CD4-positive, alpha-beta T cell treated with Interleukin-4 for 4 hours (primary cell): ENCODE data around the gene ZNF384.

ENCODE experiments used
- DNase-seq: peaks from one replicate; pipeline ENCODE4 v3.0.0-alpha.2; 2020

Gene ZNF384

GRCh38 chr12:6653342-6653741 lies 35.8 kb downstream of the ZNF384 start:
- DNase-seq = no peak

GRCh38 chr12:6652391-6652790 lies 36.8 kb downstream of the ZNF384 start:
- no peak for DNase-seq

DNA sequence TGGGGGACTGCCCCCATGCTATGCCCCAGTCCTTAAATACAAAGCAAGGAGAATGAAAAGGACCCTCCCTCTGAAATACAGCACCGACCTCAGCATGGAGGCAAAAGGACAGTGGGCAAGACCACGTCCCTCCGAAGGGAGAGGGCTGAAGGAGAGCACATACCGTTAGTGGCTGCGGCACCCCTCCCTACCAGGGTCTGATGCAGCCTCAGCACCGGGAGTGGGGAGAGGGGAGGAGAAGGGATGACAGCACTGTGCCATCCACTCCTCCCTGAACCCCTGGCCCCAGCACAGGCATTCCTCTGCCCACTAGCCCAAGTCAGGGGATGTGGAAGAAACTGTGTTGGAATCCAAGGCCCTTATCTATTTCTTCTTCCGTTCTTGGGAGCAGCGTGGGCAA lies 38.3 kb downstream of the ZNF384 start:
- DNase-seq = no peak

- DNase-seq = no peak
Measured at GRCh38 chr12:6647083-6647604, 42.0 kb downstream of the ZNF384 start, which contains the start of gene ACRBP. Gene ACRBP (minus strand): TSS chr12:6647432. CDS start chr12:6647366, 66 bp downstream.

GRCh38 chr12:6646276-6647082 lies 42.7 kb downstream of the ZNF384 start:
- DNase-seq = no peak

GRCh38 chr12:6644903-6645302 lies 44.3 kb downstream of the ZNF384 start:
- DNase-seq = no peak

- DNase-seq = no peak
Measured at GRCh38 chr12:6644257-6644596, 44.9 kb downstream of the ZNF384 start.

GRCh38 chr12:6643569-6644256 lies 45.5 kb downstream of the ZNF384 start:
- DNase-seq = no peak

- no peak for DNase-seq
Measured at GRCh38 chr12:6641131-6641530, 48.0 kb downstream of the ZNF384 start.

DNA sequence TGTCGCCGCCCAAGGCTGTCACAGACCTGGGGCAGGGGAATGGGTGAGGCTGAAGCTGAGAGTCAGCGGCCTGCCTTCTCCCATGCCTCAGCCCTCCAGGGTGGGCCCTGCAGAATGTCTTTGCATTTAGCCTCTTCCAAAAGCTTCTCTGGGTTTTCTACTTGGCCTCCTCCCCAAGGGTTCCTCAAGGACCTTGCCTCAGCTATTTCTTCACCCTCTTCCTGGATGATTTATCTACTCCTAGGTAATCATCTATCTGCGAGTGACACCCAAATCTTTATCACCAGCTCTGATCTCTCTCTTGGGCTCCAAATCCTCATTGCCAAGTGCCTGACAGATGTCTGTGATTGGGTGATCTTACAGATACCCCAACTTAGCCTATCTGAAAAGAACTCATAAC lies 48.7 kb downstream of the ZNF384 start:
- no peak for DNase-seq

GRCh38 chr12:6639151-6639801 lies 49.9 kb downstream of the ZNF384 start:
- DNase-seq = no peak

DNA sequence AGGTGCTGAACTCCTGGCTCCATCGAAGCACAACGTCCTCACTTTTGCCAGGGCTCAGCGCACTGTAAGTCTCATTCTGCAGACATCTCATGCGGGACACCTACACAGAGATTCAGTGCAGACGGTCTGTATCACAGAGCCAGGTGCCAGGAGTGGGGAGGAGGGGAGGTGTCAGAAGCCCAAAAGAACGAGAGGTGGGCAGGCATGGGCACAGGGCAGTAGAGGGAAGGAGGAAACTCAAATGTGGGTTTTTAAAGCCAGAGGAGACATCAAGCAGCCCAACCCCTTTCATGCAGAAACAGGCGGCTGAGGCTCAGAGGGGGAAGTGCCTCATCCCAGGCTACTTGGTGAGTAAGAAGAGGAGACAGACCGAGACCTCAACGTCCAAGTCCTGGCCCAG lies 50.9 kb downstream of the ZNF384 start:
- DNase-seq = no peak

DNA sequence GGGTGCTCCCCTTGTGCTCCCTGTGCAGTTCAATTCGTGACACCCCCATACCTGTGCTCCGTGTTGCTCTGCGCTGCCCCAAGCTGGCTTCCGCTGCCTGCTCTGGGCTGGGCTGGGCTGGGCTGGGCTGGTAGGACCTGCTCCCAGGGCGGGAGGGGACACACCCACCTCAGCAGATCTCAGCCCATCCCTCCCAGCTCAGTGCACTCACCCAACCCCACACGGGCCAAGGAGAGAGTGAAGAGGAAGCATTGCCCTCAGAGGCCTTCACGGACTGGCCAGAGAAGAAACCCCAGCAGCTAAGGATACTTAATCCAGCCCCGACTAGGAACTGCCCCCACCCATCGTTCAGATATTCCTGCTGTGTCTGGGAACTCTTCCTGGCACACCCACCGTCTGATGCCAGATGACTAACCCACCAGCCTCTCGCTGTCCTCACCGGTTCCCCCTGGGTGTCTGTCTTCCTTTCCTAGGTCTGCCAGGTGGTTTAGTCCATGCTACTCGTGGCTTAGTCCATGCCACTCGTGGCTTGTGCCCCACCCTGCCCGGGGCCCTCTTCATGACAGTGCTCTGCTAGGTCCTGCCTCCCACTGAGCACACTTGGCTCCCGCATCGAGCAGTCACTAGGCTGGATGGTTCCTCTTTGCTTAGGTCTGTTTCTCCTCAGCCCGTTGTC lies 53.2 kb downstream of the ZNF384 start, which contains the start of gene LPAR5:
LPAR5 (minus strand) TSS at position 104 of the 676 bp plus-strand sequence. CDS start 14,711 bp downstream, outside the sequence.
- DNase-seq = no peak

GRCh38 chr12:6635375-6635855 lies 53.8 kb downstream of the ZNF384 start:
- peak; percentile 68 for DNase-seq

- peak; percentile 68 for DNase-seq
Measured at GRCh38 chr12:6632026-6632983, 56.9 kb downstream of the ZNF384 start.

GRCh38 chr12:6631549-6631961 lies 57.6 kb downstream of the ZNF384 start:
- DNase-seq = no peak

DNA sequence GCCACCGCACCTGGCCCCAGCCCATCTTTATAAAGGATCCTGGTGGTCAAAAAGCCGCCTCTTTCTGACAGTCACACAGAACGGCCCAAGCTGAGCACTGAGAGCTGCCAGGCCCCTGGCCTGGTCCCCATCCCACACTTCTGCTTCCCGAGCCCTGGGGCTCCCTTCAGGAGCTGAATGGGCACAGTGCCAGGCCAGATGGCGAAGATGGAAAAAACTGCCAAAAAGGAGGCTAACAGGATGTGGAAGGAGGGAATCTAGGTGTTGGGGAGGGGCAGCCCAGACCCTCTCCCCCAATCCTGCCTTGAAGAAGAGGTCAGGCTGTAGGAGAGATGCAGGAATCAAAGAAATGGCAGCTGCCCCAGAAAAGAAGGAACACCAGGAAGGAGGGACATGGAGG lies 58.4 kb downstream of the ZNF384 start:
- DNase-seq = no peak

GRCh38 chr12:6627616-6628015 lies 61.6 kb downstream of the ZNF384 start:
- DNase-seq = peak; percentile 59

DNA sequence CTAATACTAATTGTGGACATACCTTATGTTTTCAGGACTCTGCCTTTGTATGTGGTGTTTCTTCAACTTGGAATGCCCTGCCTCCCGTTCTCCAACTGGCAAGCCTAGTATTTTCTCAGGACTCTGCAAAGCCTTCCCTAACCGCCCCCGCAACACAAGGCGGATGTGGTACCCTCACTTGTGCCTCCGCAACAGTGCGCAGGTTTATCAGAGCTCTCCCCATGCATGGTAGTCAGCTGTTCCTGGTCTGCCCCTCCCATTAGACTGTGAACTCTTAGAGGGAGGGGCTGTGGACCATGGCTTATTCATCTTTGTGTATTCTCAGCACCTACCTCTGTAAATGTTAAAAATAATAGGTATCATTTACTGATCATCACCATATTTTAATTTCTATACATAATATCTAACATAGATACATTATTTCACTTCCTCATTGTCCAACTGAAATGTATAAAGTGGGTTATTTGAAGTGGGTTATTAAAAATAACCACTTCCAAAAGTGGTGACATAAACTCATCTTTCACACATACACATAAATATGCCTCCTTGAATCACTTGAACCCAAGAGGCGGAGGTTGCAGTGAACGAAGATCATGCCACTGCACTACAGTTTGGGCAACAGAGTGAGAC lies 62.4 kb downstream of the ZNF384 start:
- no peak for DNase-seq

GRCh38 chr12:6620885-6621274 lies 68.3 kb downstream of the ZNF384 start:
- DNase-seq = no peak
